Esophagus muscularis mucosa (tissue), 4 donors: ENCODE results near the gene TMEM82. TPM values are rescaled to one million over a fixed set of nuclear protein-coding genes. Genes with fewer than 3 reads are reported as not detected.

Experiments
- DNase-seq: peaks from one replicate; pipeline ENCODE4 v3.0.0-alpha.2; 2017; ENCODE audit errors: extremely low spot score
- H3K27ac ChIP-seq, 4 donors: fragments of 200-600 bp; sonication (generic); replicated peaks in 1 of 4; 1 replicate in 3 of 4; 2 replicates in 1 of 4; pipeline ENCODE4 v1.5.1; 2016 to 2019; ENCODE audit warnings: mild to moderate bottlenecking in 1 of 4
- H3K27me3 ChIP-seq, 4 donors: fragments of 200-600 bp; sonication (generic); one replicate each; pipeline versions ENCODE4 v1.5.1 to v1.6.0; 2016 to 2019
- H3K36me3 ChIP-seq, 4 donors: fragments of 200-600 bp; sonication (generic); one replicate each; pipeline ENCODE4 v1.5.1; 2016 to 2019
- H3K4me1 ChIP-seq, 4 donors: fragments of 200-600 bp; sonication (generic); one replicate each; pipeline ENCODE4 v1.5.1; 2016 to 2019
- H3K4me3 ChIP-seq, 4 donors: fragments of 200-600 bp; sonication (generic); 1 replicate in 2 of 4; 2 replicates in 2 of 4; pipeline ENCODE4 v1.5.1; 2016 to 2019; ENCODE audit warnings: mild to moderate bottlenecking in 4 of 4, moderate library complexity in 1 of 4
- H3K9me3 ChIP-seq, 4 donors: fragments of 200-600 bp; sonication (generic); 1 replicate in 3 of 4; 2 replicates in 1 of 4; pipeline ENCODE4 v1.5.1; 2016 to 2019
- CTCF ChIP-seq, 3 experiments: fragments of 200-600 bp in 2 of 3; fragments of 450-650 bp in 1 of 3; sonication (generic) in 2 of 3; IDR thresholded peaks; one replicate each; pipeline ENCODE4 v1.5.1; 2017 to 2019; ENCODE audit warnings: antibody characterized with exemption in 3 of 3, mild to moderate bottlenecking in 2 of 3, moderate library complexity in 1 of 3
- EP300 ChIP-seq: sonication (generic); formaldehyde crosslinking; IDR thresholded peaks from one replicate; pipeline ENCODE4 v1.6.1; 2017; ENCODE audit warnings: antibody characterized with exemption
- POLR2A ChIP-seq: fragments of 450-650 bp; IDR thresholded peaks from one replicate; pipeline ENCODE4 v1.6.1; 2017; ENCODE audit warnings: antibody characterized with exemption, moderate library complexity, mild to moderate bottlenecking, low read depth
- POLR2AphosphoS5 ChIP-seq, 2 donors: sonication (generic); formaldehyde crosslinking; IDR thresholded peaks; one replicate each; pipeline ENCODE4 v1.6.1; 2017; ENCODE audit warnings: antibody characterized with exemption in 2 of 2
- WGBS: methylation state at CpG from one replicate; pipeline ENCODE4 v1.1.5; 2018; 5-methylcytosine and 5-hydroxymethylcytosine counted together
- intact Hi-C: fragments of 100-400 bp; cut with DNase I; formaldehyde crosslinking; loops from one replicate; pipeline ENCODE4 v1.15.1; 2023
- total RNA-seq, 4 donors: library from RNA; depleted of rRNA; stranded (reverse); fragments of >200 nt; gene quantifications; one replicate each; pipeline versions ENCODE4 v1.1.0 to v1.2.1, GENCODE V29; 2016

Gene TMEM82
- total RNA-seq, 4 donors from 2014 or later, result not detected

- intact Hi-C loops, result no loop called here
- TF ChIP-seq EP300, result no peak
- no peak for TF ChIP-seq POLR2A
- TF ChIP-seq POLR2AphosphoS5 (IDR thresholded peaks at IDR 0.05), result no peak
- no peak for TF ChIP-seq CTCF (IDR thresholded peaks at IDR 0.05)
- Histone ChIP-seq H3K4me3 (no peak overlapping the region), H3K27me3 (no peaks in the 10 kb centered on the region), H3K27ac (no peak overlapping the region), H3K4me1 (no peaks in the 10 kb centered on the region), H3K36me3 (peaks cover 27 to 95% (median 81%) of the 10 kb centered on the region in 4 donors), H3K9me3 (no peaks in the 10 kb centered on the region)
- WGBS, result 59% methylated on average over 6 of the region's 6 CpGs
- no peak for DNase-seq
These were observed 29.7 kb downstream of the TMEM82 start for GRCh38 chr1:15771836-15772515.

- Histone ChIP-seq H3K36me3 (peaks cover 18 to 95% (median 83%) of the 10 kb centered on the region in 4 donors), H3K27me3 (no peaks in the 10 kb centered on the region), H3K27ac (no peak overlapping the region), H3K9me3 (no peaks in the 10 kb centered on the region), H3K4me1 (no peaks in the 10 kb centered on the region), H3K4me3 (no peak overlapping the region)
- DNase-seq, result no peak
- intact Hi-C loops, result no loop called here
- TF ChIP-seq POLR2A, result no peak
- no peak for TF ChIP-seq EP300
- TF ChIP-seq CTCF (IDR thresholded peaks at IDR 0.05), result no peak
- no peak for TF ChIP-seq POLR2AphosphoS5 (IDR thresholded peaks at IDR 0.05)
- WGBS, result 76% methylated on average over 2 of the region's 2 CpGs
These were observed 33.4 kb downstream of the TMEM82 start for GRCh38 chr1:15775706-15776105.

GRCh38 chr1:15777909-15778707 is 35.8 kb downstream of the TMEM82 start:
- H3K36me3 ChIP-seq, result peaks cover 0 to 89% (median 75%) of the 10 kb centered on the region in 4 donors
- H3K4me1 ChIP-seq, result no peaks in the 10 kb centered on the region
- WGBS, result 90% methylated on average over 7 of the region's 7 CpGs
- H3K9me3 ChIP-seq, result no peaks in the 10 kb centered on the region
- no peak overlapping the region for H3K4me3 ChIP-seq
- no peaks in the 10 kb centered on the region for H3K27me3 ChIP-seq
- intact Hi-C loops, result no loop called here
- no peak overlapping the region for H3K27ac ChIP-seq
- no peak for DNase-seq
- no peak for TF ChIP-seq CTCF (IDR thresholded peaks at IDR 0.05)
- TF ChIP-seq POLR2AphosphoS5 (IDR thresholded peaks at IDR 0.05), result no peak
- no peak for TF ChIP-seq EP300
- TF ChIP-seq POLR2A, result no peak

GRCh38 chr1:15785683-15786082 is 43.4 kb downstream of the TMEM82 start:
- Histone ChIP-seq H3K27ac (no peak overlapping the region), H3K27me3 (no peaks in the 10 kb centered on the region), H3K9me3 (no peaks in the 10 kb centered on the region), H3K4me3 (no peak overlapping the region), H3K36me3 (peaks cover 9 to 39% (median 35%) of the 10 kb centered on the region in 4 donors), H3K4me1 (peaks cover 0 to 13% (median 12%) of the 10 kb centered on the region in 4 donors)
- intact Hi-C loops, result no loop called here
- TF ChIP-seq POLR2AphosphoS5 (IDR thresholded peaks at IDR 0.05) (no peak), EP300 (no peak), POLR2A (no peak), CTCF (IDR thresholded peaks at IDR 0.05) (no peak)
- DNase-seq, result no peak
- WGBS, result 91% methylated on average over 7 of the region's 8 CpGs
